AG20443 (cell line): ENCODE results near the gene HNRNPUL1.

Experiments used
- DNase-seq: peaks from one replicate; pipeline ENCODE4 v3.0.0; 2012; ENCODE audit warnings: low spot score, mixed read lengths

HNRNPUL1 gene

GRCh38 chr19:41234512-41235168 is 29.5 kb upstream of the HNRNPUL1 start:
- DNase-seq, result no peak

GRCh38 chr19:41235480-41235879 is 28.7 kb upstream of the HNRNPUL1 start:
- no peak for DNase-seq

GRCh38 chr19:41238244-41238643 is 25.9 kb upstream of the HNRNPUL1 start:
- no peak for DNase-seq

GRCh38 chr19:41239363-41239762 is 24.8 kb upstream of the HNRNPUL1 start:
- no peak for DNase-seq

GRCh38 chr19:41239961-41240574 is 24.1 kb upstream of the HNRNPUL1 start:
- DNase-seq, result no peak

- no peak for DNase-seq
These were observed 22.3 kb upstream of the HNRNPUL1 start for GRCh38 chr19:41241859-41242258.

GRCh38 chr19:41244117-41244516 is 20.1 kb upstream of the HNRNPUL1 start:
- no peak for DNase-seq

- DNase-seq, result no peak
These were observed 18.3 kb upstream of the HNRNPUL1 start for GRCh38 chr19:41245843-41246242.

- DNase-seq, result no peak
These were observed 15.3 kb upstream of the HNRNPUL1 start for GRCh38 chr19:41248895-41249294.

- DNase-seq, result no peak
These were observed 14.3 kb upstream of the HNRNPUL1 start for GRCh38 chr19:41249707-41250423.

- DNase-seq, result no peak
These were observed 10.5 kb upstream of the HNRNPUL1 start for GRCh38 chr19:41253660-41254059.

GRCh38 chr19:41255171-41255570 is 9.0 kb upstream of the HNRNPUL1 start:
- no peak for DNase-seq

GRCh38 chr19:41261474-41262190 is 2.5 kb upstream of the HNRNPUL1 start:
- DNase-seq, result no peak

GRCh38 chr19:41263042-41263849 is 926 bp upstream of the HNRNPUL1 start:
- peak; percentile 60 for DNase-seq

- peak; percentile 52 for DNase-seq
These were observed 616 bp downstream of the HNRNPUL1 start for GRCh38 chr19:41264581-41265394.

GRCh38 chr19:41265395-41266153 is 1.4 kb downstream of the HNRNPUL1 start:
- peak; percentile 29 for DNase-seq

GRCh38 chr19:41269055-41269454 is 4.9 kb downstream of the HNRNPUL1 start:
- no peak for DNase-seq

GRCh38 chr19:41269571-41269970 is 5.4 kb downstream of the HNRNPUL1 start:
- no peak for DNase-seq

- DNase-seq, result no peak
These were observed 8.9 kb downstream of the HNRNPUL1 start for GRCh38 chr19:41273076-41273475.

- no peak for DNase-seq
These were observed 10.6 kb downstream of the HNRNPUL1 start for GRCh38 chr19:41274802-41275201.
